Measurements from ENCODE around the gene ERV3-1.
A peak's percentile ranks its signal among the peaks of the same experiment; 100 is the strongest.
"Not testable (repeated sequence)": the region's sequence is repeated elsewhere in the genome, so short reads cannot be mapped to it uniquely, and the experiment has no call there.

ERV3-1 gene

GRCh38 chr7:65001291-65001814, 5.1 kb downstream of the ERV3-1 start:
- DNase-seq: no peak

GRCh38 chr7:64999165-65000004, 7.1 kb downstream of the ERV3-1 start:
- no peak for DNase-seq

- DNase-seq: no peak
Measured at GRCh38 chr7:64998865-64999164, 7.7 kb downstream of the ERV3-1 start.

GRCh38 chr7:64997927-64998391, 8.5 kb downstream of the ERV3-1 start:
- no peak for DNase-seq

DNA sequence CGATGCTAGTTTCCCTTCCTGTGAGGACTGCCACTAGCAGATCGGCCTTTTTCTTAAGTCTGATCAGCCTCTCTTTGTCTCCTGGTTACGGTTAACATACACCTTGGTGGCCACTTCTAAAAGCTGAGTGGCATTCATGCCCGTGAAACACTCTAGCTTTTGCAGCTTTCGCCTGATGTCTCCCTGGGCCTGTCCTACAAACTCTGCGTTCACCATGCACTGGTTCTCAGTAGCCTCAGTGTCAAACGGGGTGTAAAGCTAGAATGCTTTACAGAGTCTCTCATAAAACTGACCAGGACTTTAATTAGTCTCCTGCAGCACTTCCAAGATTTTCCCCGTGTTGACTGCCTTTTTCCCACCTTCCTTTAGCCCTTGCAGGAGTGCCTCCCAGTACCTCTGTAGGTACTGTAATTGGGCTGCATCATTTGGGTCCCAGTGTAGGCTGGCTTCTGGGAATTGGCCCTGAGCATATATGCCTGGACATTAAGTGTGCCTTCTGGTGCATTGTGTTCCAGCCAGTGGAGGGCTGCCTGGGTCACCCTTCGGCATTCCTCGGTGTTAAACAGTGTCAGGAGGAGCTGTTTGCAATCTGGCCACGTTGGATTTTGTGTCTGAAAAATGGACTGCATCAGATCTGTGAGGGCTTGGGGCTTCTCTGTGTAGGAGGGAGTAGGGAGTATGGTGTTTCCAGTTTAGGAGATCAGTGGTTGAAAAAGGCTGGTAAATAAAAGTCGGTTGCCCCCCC, 9.2 kb downstream of the ERV3-1 start:
- no peak for DNase-seq

DNA sequence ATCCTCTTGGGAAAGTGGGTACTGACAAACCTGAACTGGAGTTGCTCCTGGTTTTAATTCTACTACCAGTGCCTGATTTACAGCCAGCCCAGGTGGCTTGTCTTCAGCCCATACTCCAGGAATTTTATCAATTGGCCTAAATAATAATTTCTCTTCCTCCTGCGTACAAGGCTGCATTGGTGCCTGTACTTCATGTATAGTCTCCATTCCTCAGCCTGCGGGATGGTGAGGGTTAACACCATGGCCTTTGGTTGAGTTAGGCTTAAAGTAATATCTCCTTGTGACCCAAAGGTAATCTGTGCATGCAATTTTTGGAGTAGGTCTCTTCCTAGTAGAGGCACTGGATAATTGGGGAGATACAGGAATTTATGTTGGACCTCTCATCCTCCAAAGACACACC, 10.2 kb downstream of the ERV3-1 start:
- no peak for DNase-seq

GRCh38 chr7:64993901-64994300, 12.6 kb downstream of the ERV3-1 start:
- no peak for DNase-seq

DNA sequence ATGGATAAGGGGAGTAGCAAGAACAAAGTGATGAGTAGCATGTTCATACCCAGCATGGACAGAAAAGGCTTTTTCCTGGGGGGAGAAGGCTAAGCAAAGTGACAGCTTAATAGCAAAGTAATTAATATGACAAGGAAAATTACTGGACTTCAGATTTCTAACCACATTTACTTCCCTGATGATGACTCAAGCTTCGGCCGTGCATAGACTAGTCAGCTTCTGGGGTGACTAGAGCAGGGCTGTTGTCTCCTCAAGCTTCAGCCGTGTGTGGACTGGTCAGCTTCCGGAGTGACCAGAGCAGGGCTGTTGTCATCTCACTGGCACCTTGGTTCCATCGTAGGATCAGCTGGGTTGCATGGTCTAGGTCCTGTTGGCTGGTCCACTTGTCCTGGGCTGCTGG, 13.5 kb downstream of the ERV3-1 start:
- no peak for DNase-seq

GRCh38 chr7:64990936-64991335, 15.6 kb downstream of the ERV3-1 start, which contains the start of gene ZNF117:
Gene ZNF117, minus strand, starts transcription at chr7:64991036.
- DNase-seq: no peak

DNA sequence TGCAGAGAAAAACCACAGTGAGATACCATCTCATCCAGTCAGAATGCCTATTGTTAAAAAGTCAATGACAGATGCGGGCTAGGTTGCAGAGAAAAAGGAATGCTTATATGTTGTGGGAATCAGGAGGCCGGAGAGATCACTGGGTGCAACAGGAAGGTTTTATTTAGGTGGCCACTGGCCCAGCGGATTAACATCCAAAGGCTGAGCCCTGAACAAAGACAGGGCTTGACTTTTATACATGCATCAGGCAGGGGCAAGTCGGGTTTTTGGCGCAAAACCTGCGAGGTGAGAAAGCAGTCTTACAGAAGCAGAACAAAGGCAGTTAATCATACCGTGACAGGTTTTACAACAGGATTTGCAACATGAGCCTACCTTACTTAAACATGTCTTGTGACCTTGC, 16.3 kb downstream of the ERV3-1 start:
- DNase-seq: no peak

- no peak for DNase-seq
Measured at GRCh38 chr7:64978497-64979203, 27.8 kb downstream of the ERV3-1 start.

DNA sequence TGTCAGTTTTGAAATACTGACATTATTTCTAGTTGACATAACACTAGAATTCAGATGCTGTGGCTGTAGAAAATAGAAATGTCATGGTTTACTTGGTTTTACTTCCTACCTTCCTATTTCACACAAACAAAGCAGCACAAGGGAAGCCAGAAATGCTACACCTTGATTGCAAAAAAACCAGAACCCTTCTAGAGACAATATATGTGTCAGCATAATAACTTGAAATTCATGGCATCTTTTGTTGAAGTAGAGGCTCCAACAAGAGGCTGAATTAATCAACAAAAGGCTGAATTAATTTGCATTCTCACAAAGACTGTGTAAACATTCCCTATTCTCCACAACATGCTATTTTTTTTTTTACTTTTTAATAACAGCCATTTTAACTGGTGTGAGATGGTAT, 40.9 kb downstream of the ERV3-1 start:
- no peak for DNase-seq

GRCh38 chr7:64959072-64959747, 47.3 kb downstream of the ERV3-1 start:
- no peak for DNase-seq

- no peak for DNase-seq
Measured at GRCh38 chr7:64951250-64951848, 55.1 kb downstream of the ERV3-1 start.

DNA sequence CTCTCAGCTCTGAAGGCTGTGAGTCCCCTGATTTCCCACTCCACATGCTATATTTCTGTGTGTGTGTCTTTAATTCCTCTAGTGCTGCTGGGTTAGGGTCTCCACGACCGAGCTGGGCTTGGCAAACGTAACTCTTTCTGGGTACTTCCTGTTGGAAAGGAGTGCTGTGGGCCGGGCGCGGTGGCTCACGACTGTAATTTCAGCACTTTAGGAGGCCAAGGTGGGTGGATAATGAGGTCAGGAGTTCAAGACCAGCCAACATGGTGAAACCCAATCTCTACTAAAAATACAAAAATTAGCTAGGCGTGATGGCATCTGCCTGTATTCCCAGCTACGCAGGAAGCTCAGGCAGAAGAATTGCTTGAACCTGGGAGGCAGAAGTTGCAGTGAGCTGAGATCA, 55.8 kb downstream of the ERV3-1 start:
- DNase-seq: peak; percentile 5

GRCh38 chr7:64948774-64949173, 57.7 kb downstream of the ERV3-1 start:
- DNase-seq: not testable (repeated sequence)

- no peak for DNase-seq
Measured at GRCh38 chr7:64947252-64948000, 59.1 kb downstream of the ERV3-1 start.

DNA sequence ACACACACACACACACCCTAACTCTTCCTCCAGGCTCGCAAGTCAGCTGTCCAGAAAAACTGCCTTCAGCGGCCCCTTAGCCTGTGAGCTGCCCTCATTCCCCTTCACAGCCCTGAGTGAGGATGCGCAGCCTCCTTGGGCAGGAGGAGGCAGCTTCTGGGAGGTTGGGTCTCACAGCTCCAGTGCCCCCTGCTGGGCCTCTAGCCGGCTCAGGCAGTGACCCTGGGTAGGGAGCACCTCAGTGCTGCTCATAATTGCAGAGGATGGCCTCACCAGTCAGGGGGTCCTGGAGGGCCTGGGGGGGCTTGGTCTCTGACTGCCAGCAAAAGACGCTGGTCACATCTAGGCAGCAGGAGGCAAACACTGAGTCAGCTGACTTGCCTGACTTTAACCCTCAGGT, 59.7 kb downstream of the ERV3-1 start:
- DNase-seq: peak; percentile 12

GRCh38 chr7:64945503-64946175, 60.8 kb downstream of the ERV3-1 start:
- DNase-seq: no peak

DNA sequence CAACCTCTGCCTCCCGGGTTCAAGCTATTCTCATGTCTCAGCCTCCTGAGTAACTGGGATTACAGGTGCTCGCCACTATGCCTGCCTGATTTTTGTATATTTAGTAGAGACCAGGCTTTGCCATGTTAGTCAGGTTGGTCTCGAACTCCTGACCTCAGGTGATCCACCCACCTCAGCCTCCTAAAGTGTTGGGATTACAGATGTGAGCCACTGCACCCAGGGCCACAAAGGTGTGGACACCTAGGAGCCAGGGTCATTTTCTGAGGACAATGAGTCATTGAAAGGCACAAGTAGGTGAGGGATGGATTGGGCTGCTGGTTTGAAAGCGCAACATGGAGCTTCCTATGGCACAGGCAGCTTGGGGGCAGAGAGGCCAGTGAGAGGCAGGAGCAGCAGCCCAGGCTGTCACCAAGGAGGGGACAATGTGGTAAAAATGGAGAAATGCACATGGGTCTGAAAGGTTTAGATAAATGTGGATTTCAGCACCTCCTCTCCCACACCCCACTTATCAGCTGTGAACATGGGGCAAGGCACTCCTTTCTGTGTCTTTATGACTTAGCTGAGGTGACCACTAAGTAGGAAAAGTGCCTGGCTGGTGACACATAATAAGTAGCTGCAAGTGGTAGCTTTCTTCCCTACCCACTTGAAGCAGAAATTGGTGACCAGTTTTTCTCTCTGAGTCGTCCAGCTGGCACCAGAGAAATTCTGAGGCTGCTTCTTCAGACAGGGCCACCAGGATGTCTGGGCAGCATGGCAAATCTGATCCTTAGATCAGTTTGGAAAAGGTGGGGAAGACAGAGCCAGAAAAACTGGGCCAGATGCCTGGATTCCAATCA, 61.6 kb downstream of the ERV3-1 start:
- not testable (repeated sequence) for DNase-seq
